ENCODE data around the gene C4BPA.

C4BPA gene

GRCh38 chr1:207072233-207072632 is 31.8 kb upstream of the C4BPA start:
- Histone ChIP-seq H3K27ac (ENCODE audit: extremely low read depth, low read depth, low read length) (no peak overlapping the region), H3K9me3 (ENCODE audit: control insufficient read depth, insufficient read depth, low read depth, low read length) (no peaks in the 10 kb centered on the region), H3K36me3 (ENCODE audit: control insufficient read depth in 2 of 2, insufficient read depth in 1 of 2, low read length in 2 of 2) (peaks cover 0 to 44% of the 10 kb centered on the region in 2 experiments; a peak in 1 of 3 replicates), H3K4me3 (ENCODE audit: low read depth, low read length) (no peak overlapping the region), H3K4me1 (ENCODE audit: control insufficient read depth, insufficient read depth, low read length) (no peaks in the 10 kb centered on the region)
- POLR2A ChIA-PET: no interaction called here
- TF ChIP-seq ZNF211 (tag by site-specific recombination; IDR thresholded peaks at IDR 0.05; ENCODE audit: low read depth) (no peak), SP3 (tag by site-specific recombination; IDR thresholded peaks at IDR 0.05) (no peak), SP2 (tag by site-specific recombination; IDR thresholded peaks at IDR 0.05) (no peak)
- CTCF ChIA-PET: interaction anchor here (0.6 to 4.8 kb wide), 5 partner anchors 8 to 250 kb away, joined by 3 to 25 read pairs (median 4); partner anchors contain the start of gene YOD1

- Histone ChIP-seq H3K27ac (ENCODE audit: extremely low read depth, low read depth, low read length) (no peak overlapping the region), H3K9me3 (ENCODE audit: control insufficient read depth, insufficient read depth, low read depth, low read length) (no peaks in the 10 kb centered on the region), H3K36me3 (ENCODE audit: control insufficient read depth in 2 of 2, insufficient read depth in 1 of 2, low read length in 2 of 2) (peaks cover 0 to 31% of the 10 kb centered on the region in 2 experiments; a peak in 1 of 3 replicates), H3K4me1 (ENCODE audit: control insufficient read depth, insufficient read depth, low read length) (no peaks in the 10 kb centered on the region), H3K4me3 (ENCODE audit: low read depth, low read length) (no peak overlapping the region)
- TF ChIP-seq REST (tag by site-specific recombination; IDR thresholded peaks at IDR 0.05): peak; percentile 81
- no peak for TF ChIP-seq ZNF140 (tag by site-specific recombination; IDR thresholded peaks at IDR 0.05)
- no peak for TF ChIP-seq OSR2 (tag by site-specific recombination; IDR thresholded peaks at IDR 0.05)
- ChIA-PET CTCF (interaction anchor here (0.6 to 4.8 kb wide), 9 partner anchors 10 to 575 kb away, joined by 3 to 25 read pairs (median 6); partner anchors contain the start of gene YOD1), POLR2A (interaction anchor here (1.0 kb wide), 1 partner anchor 21 kb away, joined by 3 read pairs; the partner anchor contains the start of gene PFKFB2)
These were observed 29.9 kb upstream of the C4BPA start for GRCh38 chr1:207073906-207074820.

GRCh38 chr1:207076181-207076955 is 27.7 kb upstream of the C4BPA start:
- no peak for TF ChIP-seq ZBTB8A (tag by site-specific recombination; IDR thresholded peaks at IDR 0.05)
- TF ChIP-seq OSR2 (tag by site-specific recombination; IDR thresholded peaks at IDR 0.05): no peak
- TF ChIP-seq, protein P1, sequence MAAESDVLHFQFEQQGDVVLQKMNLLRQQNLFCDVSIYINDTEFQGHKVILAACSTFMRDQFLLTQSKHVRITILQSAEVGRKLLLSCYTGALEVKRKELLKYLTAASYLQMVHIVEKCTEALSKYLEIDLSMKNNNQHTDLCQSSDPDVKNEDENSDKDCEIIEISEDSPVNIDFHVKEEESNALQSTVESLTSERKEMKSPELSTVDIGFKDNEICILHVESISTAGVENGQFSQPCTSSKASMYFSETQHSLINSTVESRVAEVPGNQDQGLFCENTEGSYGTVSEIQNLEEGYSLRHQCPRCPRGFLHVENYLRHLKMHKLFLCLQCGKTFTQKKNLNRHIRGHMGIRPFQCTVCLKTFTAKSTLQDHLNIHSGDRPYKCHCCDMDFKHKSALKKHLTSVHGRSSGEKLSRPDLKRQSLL (tag by site-specific recombination; IDR thresholded peaks at IDR 0.05): no peak

GRCh38 chr1:207077012-207077411 is 27.0 kb upstream of the C4BPA start:
- H3K27ac ChIP-seq (ENCODE audit: extremely low read depth, low read depth, low read length): no peak overlapping the region
- CTCF ChIA-PET: interaction anchor here (0.5 to 4.8 kb wide), 6 partner anchors 22 to 329 kb away, joined by 3 to 20 read pairs (median 4); no protein-coding TSS in a partner anchor
- no peaks in the 10 kb centered on the region for H3K9me3 ChIP-seq (ENCODE audit: control insufficient read depth, insufficient read depth, low read depth, low read length)
- no peaks in the 10 kb centered on the region for H3K4me1 ChIP-seq (ENCODE audit: control insufficient read depth, insufficient read depth, low read length)
- no peak for TF ChIP-seq ZNF76 (tag by site-specific recombination; IDR thresholded peaks at IDR 0.05; ENCODE audit: borderline replicate concordance, low read depth)
- TF ChIP-seq ZNF140 (tag by site-specific recombination; IDR thresholded peaks at IDR 0.05): no peak
- no peak for TF ChIP-seq ZNF394 (tag by site-specific recombination; IDR thresholded peaks at IDR 0.05; ENCODE audit: borderline replicate concordance)
- TF ChIP-seq ZNF266 (tag by site-specific recombination; IDR thresholded peaks at IDR 0.05; ENCODE audit: low read depth): no peak
- TF ChIP-seq ZNF133 (tag by site-specific recombination; IDR thresholded peaks at IDR 0.05): no peak
- no peak for TF ChIP-seq TCF7L2 (IDR thresholded peaks at IDR 0.05; ENCODE audit: borderline replicate concordance, low read depth, low read length)
- no peak for TF ChIP-seq ZNF280D (tag by site-specific recombination; IDR thresholded peaks at IDR 0.05)
- POLR2A ChIA-PET: no interaction called here
- peaks cover 0 to 4% of the 10 kb centered on the region in 2 experiments; a peak in 1 of 3 replicates for H3K36me3 ChIP-seq (ENCODE audit: control insufficient read depth in 2 of 2, insufficient read depth in 1 of 2, low read length in 2 of 2)
- no peak overlapping the region for H3K4me3 ChIP-seq (ENCODE audit: low read depth, low read length)

More at GRCh38 chr1:207076181-207076955, 27.7 kb upstream of the C4BPA start:
- ChIA-PET CTCF (interaction anchor here (0.9 to 4.8 kb wide), 9 partner anchors 8 to 444 kb away, joined by 3 to 25 read pairs (median 5); partner anchors contain the start of gene YOD1), POLR2A (no interaction called here)
- H3K4me1 ChIP-seq (ENCODE audit: control insufficient read depth, insufficient read depth, low read length): no peaks in the 10 kb centered on the region
- H3K9me3 ChIP-seq (ENCODE audit: control insufficient read depth, insufficient read depth, low read depth, low read length): no peaks in the 10 kb centered on the region
- H3K36me3 ChIP-seq (ENCODE audit: control insufficient read depth in 2 of 2, insufficient read depth in 1 of 2, low read length in 2 of 2): peaks cover 0 to 8% of the 10 kb centered on the region in 2 experiments; a peak in 1 of 3 replicates
- no peak overlapping the region for H3K4me3 ChIP-seq (ENCODE audit: low read depth, low read length)
- H3K27ac ChIP-seq (ENCODE audit: extremely low read depth, low read depth, low read length): no peak overlapping the region

Measured in HEK293 (cell line).